Suprapubic skin (tissue), 4 donors: ENCODE data around the gene MRPL45. TPM values are rescaled to one million over a fixed set of nuclear protein-coding genes. Genes with fewer than 3 reads are reported as not detected.
A peak's percentile ranks its signal among the peaks of the same experiment; 100 is the strongest.

Experiments
- DNase-seq, 2 donors: peaks; one replicate each; pipeline ENCODE4 v3.0.0-alpha.2; 2019; ENCODE audit warnings: low spot score in 2 of 2
- H3K27ac ChIP-seq: fragments of 200-600 bp; sonication (generic); one replicate; pipeline ENCODE4 v1.5.1; 2019
- H3K27me3 ChIP-seq: fragments of 200-600 bp; sonication (generic); one replicate; pipeline ENCODE4 v1.5.1; 2019
- H3K36me3 ChIP-seq: fragments of 200-600 bp; sonication (generic); one replicate; pipeline ENCODE4 v1.5.1; 2019
- H3K4me1 ChIP-seq: fragments of 200-600 bp; sonication (generic); one replicate; pipeline ENCODE4 v1.5.1; 2019
- H3K4me3 ChIP-seq: fragments of 200-600 bp; sonication (generic); one replicate; pipeline ENCODE4 v1.5.1; 2019; ENCODE audit warnings: mild to moderate bottlenecking
- H3K9me3 ChIP-seq: fragments of 200-600 bp; sonication (generic); one replicate; pipeline ENCODE4 v1.5.1; 2019
- CTCF ChIP-seq, 2 donors: fragments of 200-600 bp in 1 of 2; fragments of 450-650 bp in 1 of 2; sonication (generic) in 1 of 2; IDR thresholded peaks; one replicate each; pipeline ENCODE4 v1.5.1; 2016 to 2019; ENCODE audit warnings: antibody characterized with exemption in 2 of 2, mild to moderate bottlenecking in 1 of 2, moderate library complexity in 1 of 2
- EP300 ChIP-seq: sonication (generic); formaldehyde crosslinking; IDR thresholded peaks from one replicate; pipeline ENCODE4 v1.6.1; 2017; ENCODE audit warnings: antibody characterized with exemption
- POLR2A ChIP-seq, 2 donors: fragments of 450-650 bp; IDR thresholded peaks; one replicate each; pipeline ENCODE4 v1.6.1; 2017; ENCODE audit warnings: antibody characterized with exemption in 2 of 2, mild to moderate bottlenecking in 2 of 2, moderate library complexity in 2 of 2
- POLR2AphosphoS5 ChIP-seq, 3 donors: sonication (generic); formaldehyde crosslinking; IDR thresholded peaks; one replicate each; pipeline ENCODE4 v1.6.1; 2017; ENCODE audit warnings: antibody characterized with exemption in 3 of 3
- WGBS: methylation state at CpG from one replicate; pipeline ENCODE4 v1.1.5; 2018; 5-methylcytosine and 5-hydroxymethylcytosine counted together
- total RNA-seq, 4 donors: library from RNA; depleted of rRNA; stranded (reverse); fragments of >200 nt; gene quantifications; one replicate each; pipeline ENCODE4 v1.1.0, GENCODE V29; 2016

Gene MRPL45
- total RNA-seq, 4 donors from 2014 or later = 30.3 to 37.4 (median 32.8) TPM

- peaks cover 3% of the 10 kb centered on the region for H3K36me3 ChIP-seq
- TF ChIP-seq POLR2A (IDR thresholded peaks at IDR 0.05) (no peak), CTCF (IDR thresholded peaks at IDR 0.05) (no peak), POLR2AphosphoS5 (IDR thresholded peaks at IDR 0.05) (no peak), EP300 (no peak)
- peaks cover 5% of the 10 kb centered on the region for H3K27me3 ChIP-seq
- H3K4me1 ChIP-seq = peaks cover 25% of the 10 kb centered on the region
- H3K27ac ChIP-seq = no peak overlapping the region
- 73% methylated on average over 7 of the region's 8 CpGs for WGBS
- DNase-seq = peak in 1 of 2 donors; percentile 65
- no peaks in the 10 kb centered on the region for H3K9me3 ChIP-seq
- H3K4me3 ChIP-seq = no peak overlapping the region
Measured at GRCh38 chr17:38326996-38327792, 30.2 kb downstream of the MRPL45 start.

- no peak overlapping the region for H3K4me3 ChIP-seq
- TF ChIP-seq POLR2A (IDR thresholded peaks at IDR 0.05) = no peak
- TF ChIP-seq EP300 = no peak
- no peak for TF ChIP-seq POLR2AphosphoS5 (IDR thresholded peaks at IDR 0.05)
- TF ChIP-seq CTCF (IDR thresholded peaks at IDR 0.05) = no peak
- WGBS = 35% methylated on average over 1 of the region's 1 CpG
- peaks cover 25% of the 10 kb centered on the region for H3K4me1 ChIP-seq
- no peak for DNase-seq
- H3K27me3 ChIP-seq = peaks cover 5% of the 10 kb centered on the region
- no peak overlapping the region for H3K27ac ChIP-seq
- H3K36me3 ChIP-seq = peaks cover 3% of the 10 kb centered on the region
- no peaks in the 10 kb centered on the region for H3K9me3 ChIP-seq
Measured at GRCh38 chr17:38327936-38328335, 31.0 kb downstream of the MRPL45 start.

- Histone ChIP-seq H3K4me3 (no peak overlapping the region), H3K27ac (no peak overlapping the region), H3K36me3 (no peaks in the 10 kb centered on the region), H3K4me1 (peaks cover 25% of the 10 kb centered on the region), H3K27me3 (peaks cover 7% of the 10 kb centered on the region), H3K9me3 (no peaks in the 10 kb centered on the region)
- WGBS = 79% methylated on average over 7 of the region's 7 CpGs
- no peak for DNase-seq
- TF ChIP-seq POLR2AphosphoS5 (IDR thresholded peaks at IDR 0.05) = no peak
- no peak for TF ChIP-seq CTCF (IDR thresholded peaks at IDR 0.05)
- TF ChIP-seq POLR2A (IDR thresholded peaks at IDR 0.05) = no peak
- TF ChIP-seq EP300 = no peak
Measured at GRCh38 chr17:38328620-38329019, 31.7 kb downstream of the MRPL45 start.

GRCh38 chr17:38329284-38329683 lies 32.3 kb downstream of the MRPL45 start:
- DNase-seq = no peak
- TF ChIP-seq EP300 (no peak), CTCF (IDR thresholded peaks at IDR 0.05) (no peak), POLR2AphosphoS5 (IDR thresholded peaks at IDR 0.05) (no peak), POLR2A (IDR thresholded peaks at IDR 0.05) (no peak)
- Histone ChIP-seq H3K9me3 (no peaks in the 10 kb centered on the region), H3K27ac (no peak overlapping the region), H3K27me3 (peaks cover 13% of the 10 kb centered on the region), H3K4me3 (no peak overlapping the region), H3K36me3 (no peaks in the 10 kb centered on the region), H3K4me1 (peaks cover 21% of the 10 kb centered on the region)
- WGBS = 88% methylated on average over 7 of the region's 7 CpGs

GRCh38 chr17:38329808-38330730 lies 33.1 kb downstream of the MRPL45 start:
- WGBS = 94% methylated on average over 23 of the region's 25 CpGs
- H3K36me3 ChIP-seq = no peaks in the 10 kb centered on the region
- H3K27me3 ChIP-seq = peaks cover 15% of the 10 kb centered on the region
- no peak overlapping the region for H3K27ac ChIP-seq
- no peak for DNase-seq
- H3K4me3 ChIP-seq = no peak overlapping the region
- peaks cover 18% of the 10 kb centered on the region for H3K4me1 ChIP-seq
- H3K9me3 ChIP-seq = no peaks in the 10 kb centered on the region
- TF ChIP-seq POLR2AphosphoS5 (IDR thresholded peaks at IDR 0.05) = no peak
- TF ChIP-seq EP300 = no peak
- TF ChIP-seq CTCF (IDR thresholded peaks at IDR 0.05) = no peak
